H1 (cell line): ENCODE data around the gene LECT2. TPM values are rescaled to one million over a fixed set of nuclear protein-coding genes. Genes with fewer than 3 reads are reported as not detected.

Experiments
- CTCF ChIA-PET: fragments of 300-600 bp; sonication (Branson Sonifier 250); formaldehyde crosslinking; loops from one replicate; lab custom pipeline; 2021; ENCODE audit not compliant: partially characterized antibody; lab: Charles Lee
- POLR2A ChIA-PET: fragments of 300-600 bp; sonication (Branson Sonifier 250); formaldehyde crosslinking; loops from one replicate; lab custom pipeline; 2021; ENCODE audit warnings: inconsistent platforms; ENCODE audit not compliant: partially characterized antibody; lab: Charles Lee
- DNase-seq, 2 experiments: peaks; one replicate each; pipeline versions ENCODE4 v3.0.0 to v3.0.0-alpha.2; 2010 to 2022; ENCODE audit warnings: low spot score in 2 of 2, low read depth in 1 of 2, mixed read lengths in 1 of 2
- FAIRE-seq: peaks from 2 replicates; lab custom pipeline; 2011; peaks lifted over from hg19 to GRCh38; lab: Jason Lieb, UNC
- H2AFZ ChIP-seq: 2 replicates; pipeline ENCODE4 v1.8.1; 2012; ENCODE audit warnings: low read length, inconsistent platforms
- H2AK5ac ChIP-seq: 2 replicates; pipeline ENCODE4 v1.6.1; 2013; ENCODE audit warnings: low read depth, low read length
- H2BK120ac ChIP-seq: replicated peaks from 2 replicates; pipeline ENCODE3; 2013; ENCODE audit warnings: low read depth, low read length, inconsistent platforms
- H2BK12ac ChIP-seq: 2 replicates; pipeline ENCODE4 v1.6.1; 2013; ENCODE audit warnings: low read depth, low read length
- H2BK15ac ChIP-seq: 2 replicates; pipeline ENCODE4 v1.6.1; 2013; ENCODE audit warnings: low read length
- H2BK20ac ChIP-seq: 2 replicates; pipeline ENCODE4 v1.6.1; 2013; ENCODE audit warnings: low read length
- H2BK5ac ChIP-seq: 2 replicates; pipeline ENCODE4 v1.6.1; 2013; ENCODE audit warnings: low read depth, low read length
- H3K14ac ChIP-seq: 2 replicates; pipeline ENCODE4 v1.6.1; 2013; ENCODE audit warnings: inconsistent platforms; ENCODE audit not compliant: insufficient read length
- H3K18ac ChIP-seq: 2 replicates; pipeline ENCODE4 v1.6.1; 2013; ENCODE audit warnings: low read length; ENCODE audit errors: extremely low read depth
- H3K23ac ChIP-seq: 2 replicates; pipeline ENCODE4 v1.6.1; 2013; ENCODE audit warnings: inconsistent platforms; ENCODE audit not compliant: insufficient read length
- H3K23me2 ChIP-seq: 2 replicates; pipeline ENCODE4 v1.6.1; 2013; ENCODE audit warnings: low read depth, low read length
- H3K27ac ChIP-seq: 2 replicates; pipeline ENCODE4 v1.6.1; 2011; ENCODE audit warnings: low read depth, low read length, inconsistent platforms
- H3K27me3 ChIP-seq, 4 experiments: replicated peaks in 1 of 4; 1 replicate in 1 of 4; 2 replicates in 3 of 4; pipeline versions ENCODE4 v1.6.1 to v1.8.1; 2011 to 2013; ENCODE audit warnings: low read length in 3 of 4, mild to moderate bottlenecking in 3 of 4, inconsistent platforms in 2 of 4, mixed read lengths in 2 of 4, moderate library complexity in 1 of 4; ENCODE audit not compliant: control insufficient read depth in 3 of 4, insufficient read depth in 3 of 4; ENCODE audit errors: extremely low read depth in 1 of 4
- H3K36me3 ChIP-seq, 4 experiments: 2 replicates each; pipeline versions ENCODE4 v1.6.1 to v1.8.1; 2011 to 2013; ENCODE audit warnings: mild to moderate bottlenecking in 4 of 4, low read length in 3 of 4, moderate library complexity in 2 of 4, control low read depth in 1 of 4, inconsistent platforms in 1 of 4; ENCODE audit not compliant: insufficient read depth in 4 of 4, control insufficient read depth in 2 of 4
- H3K4ac ChIP-seq: replicated peaks from 2 replicates; pipeline ENCODE3; 2013; ENCODE audit warnings: low read length, low read depth, mixed read lengths, inconsistent platforms; ENCODE audit not compliant: insufficient read length
- H3K4me1 ChIP-seq, 4 experiments: replicated peaks in 1 of 4; 1 replicate in 1 of 4; 2 replicates in 3 of 4; pipeline versions ENCODE4 v1.6.1 to v1.8.1; 2011 to 2013; ENCODE audit warnings: low read length in 3 of 4, inconsistent platforms in 2 of 4, mixed read lengths in 1 of 4; ENCODE audit not compliant: insufficient read depth in 4 of 4, control insufficient read depth in 3 of 4
- H3K4me2 ChIP-seq, 2 experiments: 2 replicates each; pipeline versions ENCODE4 v1.6.1 to v1.8.1; 2011 to 2013; ENCODE audit warnings: low read depth in 2 of 2, low read length in 2 of 2, control low read depth in 1 of 2, inconsistent platforms in 1 of 2, mild to moderate bottlenecking in 1 of 2; ENCODE audit not compliant: insufficient read depth in 1 of 2
- H3K4me3 ChIP-seq, 4 experiments: fragments of 200-600, 300-600 bp in 1 of 4; sonication (generic), shearing (Covaris generic), sonication (Bioruptor Twin) in 1 of 4; 2 replicates each; pipeline versions ENCODE4 v1.5.1 to v1.8.1; 2011 to 2016; ENCODE audit warnings: low read length in 4 of 4, low read depth in 3 of 4, control low read depth in 2 of 4, inconsistent platforms in 2 of 4, mild to moderate bottlenecking in 2 of 4, mixed read lengths in 1 of 4, moderate library complexity in 1 of 4; ENCODE audit not compliant: insufficient read depth in 2 of 4; ENCODE audit errors: extremely low read depth in 1 of 4
- H3K56ac ChIP-seq: replicated peaks from 2 replicates; pipeline ENCODE3; 2013; ENCODE audit warnings: low read depth, mild to moderate bottlenecking, mixed read lengths, low read length, inconsistent platforms; ENCODE audit not compliant: insufficient read length
- H3K79me1 ChIP-seq: 2 replicates; pipeline ENCODE4 v1.6.1; 2013; ENCODE audit warnings: low read depth, low read length, control low read depth
- H3K79me2 ChIP-seq, 2 experiments: 2 replicates each; pipeline versions ENCODE4 v1.6.1 to v1.8.1; 2012 to 2013; ENCODE audit warnings: low read length in 2 of 2, mild to moderate bottlenecking in 2 of 2, inconsistent platforms in 1 of 2; ENCODE audit not compliant: insufficient read depth in 2 of 2, control insufficient read depth in 1 of 2
- H3K9ac ChIP-seq, 4 experiments: replicated peaks in 1 of 4; 1 replicate in 1 of 4; 2 replicates in 3 of 4; pipeline versions ENCODE4 v1.6.1 to v1.8.1; 2011 to 2013; ENCODE audit warnings: low read depth in 3 of 4, low read length in 3 of 4, control low read depth in 2 of 4, mild to moderate bottlenecking in 2 of 4, moderate library complexity in 2 of 4, inconsistent platforms in 1 of 4; ENCODE audit errors: extremely low read depth in 1 of 4
- H3K9me3 ChIP-seq, 2 experiments: 2 replicates each; pipeline versions ENCODE4 v1.6.1 to v1.8.1; 2012 to 2013; ENCODE audit warnings: mild to moderate bottlenecking in 2 of 2, moderate library complexity in 2 of 2, control low read depth in 1 of 2, inconsistent platforms in 1 of 2, low read depth in 1 of 2, low read length in 1 of 2, mixed read lengths in 1 of 2; ENCODE audit not compliant: insufficient read depth in 2 of 2
- H4K20me1 ChIP-seq, 2 experiments: replicated peaks in 1 of 2; 2 replicates each; pipeline versions ENCODE3 to v1.8.1; 2011 to 2013; ENCODE audit warnings: inconsistent platforms in 2 of 2, low read length in 2 of 2, mild to moderate bottlenecking in 1 of 2; ENCODE audit not compliant: insufficient read depth in 2 of 2, control insufficient read depth in 1 of 2
- H4K5ac ChIP-seq: 2 replicates; pipeline ENCODE4 v1.6.1; 2013; ENCODE audit warnings: low read length, low read depth, mixed read lengths, inconsistent platforms; ENCODE audit not compliant: insufficient read length
- H4K8ac ChIP-seq: 2 replicates; pipeline ENCODE4 v1.8.0; 2013; ENCODE audit warnings: mild to moderate bottlenecking, moderate library complexity, low read length, inconsistent platforms; ENCODE audit not compliant: insufficient read depth; ENCODE audit errors: extremely low read depth
- H4K91ac ChIP-seq: replicated peaks from 2 replicates; pipeline ENCODE3; 2013; ENCODE audit warnings: low read length, mixed read lengths, inconsistent platforms; ENCODE audit not compliant: insufficient read length
- ASH2L ChIP-seq: fragments of 200-600, 300-600 bp; sonication (generic); IDR thresholded peaks from one replicate; pipeline ENCODE4 v1.7.1; 2017; ENCODE audit warnings: low read length
- CBX5 ChIP-seq: fragments of 300-800, 300-1000 bp; sonication (generic); IDR thresholded peaks from 2 replicates; pipeline ENCODE4 v1.7.1; 2016; ENCODE audit warnings: antibody characterized with exemption, low read length, low read depth
- CEBPB ChIP-seq: IDR thresholded peaks from 2 replicates; pipeline ENCODE4 v1.6.1; 2012; ENCODE audit warnings: low read depth, low read length
- EGR1 ChIP-seq: IDR thresholded peaks from 2 replicates; pipeline ENCODE4 v1.6.1; 2011; ENCODE audit warnings: low read depth, low read length, borderline replicate concordance
- EP300 ChIP-seq, 2 experiments: IDR thresholded peaks; 1 replicate in 1 of 2; 2 replicates in 1 of 2; pipeline ENCODE4 v1.6.1; 2011 to 2012; ENCODE audit warnings: low read depth in 2 of 2, low read length in 2 of 2, mild to moderate bottlenecking in 2 of 2, borderline replicate concordance in 1 of 2, inconsistent platforms in 1 of 2, moderate library complexity in 1 of 2
- HDAC6 ChIP-seq: IDR thresholded peaks from one replicate; pipeline ENCODE4 v1.7.1; 2012; ENCODE audit warnings: low read depth, mild to moderate bottlenecking, inconsistent platforms, low read length, moderate library complexity
- JUN ChIP-seq: IDR thresholded peaks from 2 replicates; pipeline ENCODE4 v1.6.1; 2011; ENCODE audit warnings: low read depth, mild to moderate bottlenecking, improper control_type of control experiment, low read length
- POLR2AphosphoS5 ChIP-seq: IDR thresholded peaks from 2 replicates; pipeline ENCODE4 v1.6.1; 2011; ENCODE audit warnings: low read depth, low read length
- POU5F1 ChIP-seq: IDR thresholded peaks from 2 replicates; pipeline ENCODE4 v1.6.1; 2011; ENCODE audit warnings: low read depth, mild to moderate bottlenecking, low read length, moderate library complexity
- RFX5 ChIP-seq: IDR thresholded peaks from 2 replicates; pipeline ENCODE4 v1.6.1; 2011; ENCODE audit warnings: low read depth, low read length, improper control_type of control experiment, borderline replicate concordance
- SIN3A ChIP-seq, 2 experiments: IDR thresholded peaks in 1 of 2; conservative IDR thresholded peaks in 1 of 2; 2 replicates each; pipeline ENCODE4 v1.6.1; 2011 to 2012; ENCODE audit warnings: low read length in 2 of 2, improper control_type of control experiment in 1 of 2, low read depth in 1 of 2, mild to moderate bottlenecking in 1 of 2
- SP1 ChIP-seq: IDR thresholded peaks from 2 replicates; pipeline ENCODE4 v1.6.1; 2011; ENCODE audit warnings: low read depth, low read length
- SP4 ChIP-seq: IDR thresholded peaks from 2 replicates; pipeline ENCODE4 v1.6.1; 2012; ENCODE audit warnings: low read length, inconsistent platforms
- SRF ChIP-seq: IDR thresholded peaks from 2 replicates; pipeline ENCODE4 v1.6.1; 2011; ENCODE audit warnings: mild to moderate bottlenecking, low read depth, low read length, moderate library complexity
- TBP ChIP-seq: IDR thresholded peaks from 2 replicates; pipeline ENCODE4 v1.6.1; 2011; ENCODE audit warnings: low read depth, low read length, improper control_type of control experiment
- WGBS, 2 experiments: shearing (Covaris generic) in 1 of 2; methylation state at CpG; one replicate each; pipeline versions ENCODE4 v1.1.6 to v1.1.7; 2013 to 2015; ENCODE audit warnings: low lambda C conversion rate in 2 of 2, mixed read lengths in 2 of 2, inconsistent platforms in 1 of 2, low coverage in 1 of 2, missing lambda C conversion rate in 1 of 2; ENCODE audit not compliant: insufficient replicate concordance in 2 of 2, insufficient coverage in 1 of 2, insufficient read length in 1 of 2; ENCODE audit errors: extremely low coverage in 1 of 2, missing lambda C conversion rate in 1 of 2; 5-methylcytosine and 5-hydroxymethylcytosine counted together
- polyA plus RNA-seq, 7 experiments: library from polyadenylated mRNA; depleted of rRNA in 3 of 7; stranded (reverse) in 5 of 7; unstranded in 2 of 7; fragments of >200 nt in 5 of 7; fragments of 200-250 nt in 2 of 7; gene quantifications; 1 replicate in 5 of 7; 2 replicates in 1 of 7; 4 replicates in 1 of 7; pipeline versions ENCODE4 v1.2.1 to v1.2.3, GENCODE V29; 2011 to 2013; ENCODE audit warnings: missing spikeins in 2 of 7, mixed read lengths in 2 of 7
- total RNA-seq: library from RNA; stranded (reverse); fragmentation: NEBNext Ultra II Directional; extraction: Animal tissue kit (Norgen Biotek cat#: 25700); gene quantifications from 2 replicates; pipeline ENCODE4 v1.2.1, GENCODE V29; 2021

The LECT2 gene
- total and polyA plus RNA-seq, 2 of the 8 experiments (the other 6 are each of a cell fraction or from before 2014, with no cell fraction given): not detected

GRCh38 chr5:135942202-135942771 lies 12.5 kb downstream of the LECT2 start:
- Histone ChIP-seq H2BK12ac (no peak overlapping the region), H3K9ac (no peak overlapping the region), H2BK20ac (no peak overlapping the region), H3K27me3 (no peaks in the 10 kb centered on the region), H3K27ac (no peak overlapping the region), H3K4me3 (no peak overlapping the region), H3K4me1 (peaks cover 0 to 1% (median 0%) of the 10 kb centered on the region in 4 experiments; a peak in 1 of 7 replicates), H3K56ac (no peak overlapping the region), H3K79me2 (no peaks in the 10 kb centered on the region), H2BK5ac (no peak overlapping the region), H4K8ac (no peak overlapping the region), H2AK5ac (no peak overlapping the region), H3K79me1 (no peaks in the 10 kb centered on the region), H2AFZ (no peak overlapping the region), H3K9me3 (no peaks in the 10 kb centered on the region), H4K20me1 (no peaks in the 10 kb centered on the region), H3K36me3 (no peaks in the 10 kb centered on the region), H3K18ac (no peak overlapping the region), H3K23me2 (no peaks in the 10 kb centered on the region), H4K91ac (no peak overlapping the region), H4K5ac (no peak overlapping the region), H2BK120ac (no peak overlapping the region), H3K4me2 (peak overlapping the region in 1 of 2 experiments; percentile 26; a peak in 1 of 4 replicates), H3K23ac (no peak overlapping the region), H3K14ac (no peak overlapping the region), H3K4ac (no peak overlapping the region), H2BK15ac (no peak overlapping the region)
- DNase-seq: no peak
- POLR2A ChIA-PET: interaction anchor here (0.7 kb wide), 1 partner anchor 190 kb away, joined by 3 read pairs; the partner anchor contains the start of gene SMAD5
- no peak for FAIRE-seq
- CTCF ChIA-PET: interaction anchor here (0.8 to 3.7 kb wide), 12 partner anchors 10 to 140 kb away, joined by 3 to 15 read pairs (median 4); no protein-coding TSS in a partner anchor
- 84% methylated on average over 3 of the region's 3 CpGs; no CpG with 5 or more reads in 1 of the 2 experiments for WGBS, 2 experiments
- TF ChIP-seq EP300 (IDR thresholded peaks at IDR 0.05; ENCODE audit: borderline replicate concordance in 1 of 2, low read depth in 2 of 2, low read length in 2 of 2): no peak
- no peak for TF ChIP-seq CBX5
- TF ChIP-seq SP1: no peak
- TF ChIP-seq HDAC6: no peak
- no peak for TF ChIP-seq POU5F1
- no peak for TF ChIP-seq SRF
- TF ChIP-seq RFX5: no peak
- TF ChIP-seq CEBPB: no peak
- TF ChIP-seq ASH2L: no peak
- TF ChIP-seq POLR2AphosphoS5: no peak
- TF ChIP-seq EGR1: no peak
- TF ChIP-seq SP4: no peak
- TF ChIP-seq TBP: no peak
- no peak for TF ChIP-seq SIN3A (conservative IDR thresholded peaks at IDR 0.05 in 1 of 2, IDR thresholded peaks at IDR 0.05 in 1 of 2; ENCODE audit: low read depth in 1 of 2, low read length in 2 of 2)
- TF ChIP-seq JUN: no peak
